SU-DHL-6 (cell line): ENCODE data around the gene PRDM16.

Source experiments
- EZH2phosphoT487 ChIP-seq: fragments of 200-600 bp; sonication (generic), shearing (Covaris generic); conservative IDR thresholded peaks from 2 replicates; pipeline ENCODE4 v1.6.1; 2018; ENCODE audit warnings: mild to moderate bottlenecking, antibody characterized with exemption, low read length, moderate library complexity, mixed read lengths
- TF ChIP-seq, protein P1 (sequence below): fragments of 200-600 bp; sonication (generic); IDR thresholded peaks from one replicate; pipeline ENCODE4 v1.5.1; 2017; ENCODE audit warnings: antibody characterized with exemption, mild to moderate bottlenecking, low read length, moderate library complexity; ENCODE audit not compliant: insufficient read depth, poor library complexity, severe bottlenecking

DNA sequence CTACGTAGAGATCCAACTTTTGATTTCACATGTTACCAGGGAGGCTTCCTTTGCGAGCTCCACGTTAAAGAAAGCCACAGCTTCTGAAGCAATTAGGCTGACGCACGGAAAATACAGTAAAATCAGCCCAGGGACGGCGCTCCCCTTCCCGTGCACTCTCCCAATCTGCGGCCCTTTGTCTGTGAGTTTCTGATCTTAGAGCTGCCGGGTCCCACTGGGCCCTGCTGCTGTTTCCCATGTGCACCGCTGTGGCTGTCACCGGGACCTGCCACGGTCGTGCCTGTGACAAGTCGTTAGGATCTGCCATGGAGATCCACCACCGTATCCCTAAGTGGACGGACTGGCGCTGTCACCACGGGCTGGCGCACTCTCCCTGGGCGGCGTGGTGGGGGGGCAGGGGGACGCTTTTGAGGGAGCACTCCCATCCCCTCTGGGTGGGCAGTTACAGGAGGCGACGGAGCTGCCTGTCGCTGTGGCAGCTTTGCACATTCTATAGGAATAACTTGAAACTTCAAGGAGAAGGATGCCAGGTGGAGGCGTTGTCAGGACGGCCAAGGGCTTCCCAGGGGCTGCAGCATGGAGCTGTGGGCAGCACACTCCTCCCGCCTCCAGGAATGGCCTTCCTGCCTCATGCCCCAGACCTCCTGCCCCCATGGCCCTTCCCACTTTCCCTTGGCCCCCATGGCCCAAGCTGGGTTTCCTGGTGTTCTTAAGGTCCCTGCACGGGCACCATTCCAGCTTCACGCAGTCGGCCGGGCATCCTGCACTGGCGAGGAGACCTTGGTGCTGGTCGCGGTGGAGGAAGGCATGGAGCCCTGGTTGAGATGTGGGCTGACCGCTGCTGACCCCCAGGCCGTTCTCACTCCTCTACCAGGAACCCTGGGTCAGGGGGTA lies 85.1 kb downstream of the PRDM16 start:
- TF ChIP-seq EZH2phosphoT487 = no peak
- TF ChIP-seq, protein P1, sequence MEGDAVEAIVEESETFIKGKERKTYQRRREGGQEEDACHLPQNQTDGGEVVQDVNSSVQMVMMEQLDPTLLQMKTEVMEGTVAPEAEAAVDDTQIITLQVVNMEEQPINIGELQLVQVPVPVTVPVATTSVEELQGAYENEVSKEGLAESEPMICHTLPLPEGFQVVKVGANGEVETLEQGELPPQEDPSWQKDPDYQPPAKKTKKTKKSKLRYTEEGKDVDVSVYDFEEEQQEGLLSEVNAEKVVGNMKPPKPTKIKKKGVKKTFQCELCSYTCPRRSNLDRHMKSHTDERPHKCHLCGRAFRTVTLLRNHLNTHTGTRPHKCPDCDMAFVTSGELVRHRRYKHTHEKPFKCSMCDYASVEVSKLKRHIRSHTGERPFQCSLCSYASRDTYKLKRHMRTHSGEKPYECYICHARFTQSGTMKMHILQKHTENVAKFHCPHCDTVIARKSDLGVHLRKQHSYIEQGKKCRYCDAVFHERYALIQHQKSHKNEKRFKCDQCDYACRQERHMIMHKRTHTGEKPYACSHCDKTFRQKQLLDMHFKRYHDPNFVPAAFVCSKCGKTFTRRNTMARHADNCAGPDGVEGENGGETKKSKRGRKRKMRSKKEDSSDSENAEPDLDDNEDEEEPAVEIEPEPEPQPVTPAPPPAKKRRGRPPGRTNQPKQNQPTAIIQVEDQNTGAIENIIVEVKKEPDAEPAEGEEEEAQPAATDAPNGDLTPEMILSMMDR = no peak
